ENCODE data around the gene RHBDF1.
"Not testable (repeated sequence)": the region's sequence is repeated elsewhere in the genome, so short reads cannot be mapped to it uniquely, and the experiment has no call there.

Gene RHBDF1

DNA sequence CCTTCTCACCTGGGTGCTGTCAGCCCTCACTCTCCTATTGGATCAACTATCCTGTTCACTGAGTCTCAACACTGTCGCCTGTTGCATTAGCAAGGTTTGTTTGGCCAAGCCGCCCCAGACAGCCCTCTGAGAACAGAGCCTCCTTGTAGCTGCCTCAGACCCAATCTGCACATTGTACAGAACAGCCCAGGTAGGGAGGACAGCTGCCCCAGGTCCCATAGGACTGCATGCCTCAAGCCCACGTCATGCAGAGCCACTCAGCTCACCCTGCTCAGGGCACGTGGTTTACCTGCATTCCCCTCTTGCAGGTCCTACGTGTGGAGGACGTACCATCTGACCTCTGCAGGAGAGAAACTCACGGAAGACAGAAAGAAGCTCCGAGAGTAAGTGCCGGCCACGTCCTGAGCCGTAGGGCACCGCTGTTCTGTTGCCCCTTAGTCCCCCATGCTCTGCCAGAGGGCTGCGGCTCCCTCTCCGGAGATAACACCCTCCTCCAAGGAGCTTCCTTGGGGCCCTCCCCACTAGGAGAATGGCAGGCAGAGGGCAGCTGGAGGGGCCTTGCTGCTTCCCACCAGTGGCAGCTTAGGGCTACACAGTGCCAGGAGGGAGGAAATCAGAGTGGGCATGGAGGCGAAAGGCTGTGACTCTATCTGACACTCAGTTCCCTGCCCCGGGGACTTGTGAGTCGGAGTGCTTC is 16.1 kb downstream of the RHBDF1 start:
- no peak for DNase-seq

DNA sequence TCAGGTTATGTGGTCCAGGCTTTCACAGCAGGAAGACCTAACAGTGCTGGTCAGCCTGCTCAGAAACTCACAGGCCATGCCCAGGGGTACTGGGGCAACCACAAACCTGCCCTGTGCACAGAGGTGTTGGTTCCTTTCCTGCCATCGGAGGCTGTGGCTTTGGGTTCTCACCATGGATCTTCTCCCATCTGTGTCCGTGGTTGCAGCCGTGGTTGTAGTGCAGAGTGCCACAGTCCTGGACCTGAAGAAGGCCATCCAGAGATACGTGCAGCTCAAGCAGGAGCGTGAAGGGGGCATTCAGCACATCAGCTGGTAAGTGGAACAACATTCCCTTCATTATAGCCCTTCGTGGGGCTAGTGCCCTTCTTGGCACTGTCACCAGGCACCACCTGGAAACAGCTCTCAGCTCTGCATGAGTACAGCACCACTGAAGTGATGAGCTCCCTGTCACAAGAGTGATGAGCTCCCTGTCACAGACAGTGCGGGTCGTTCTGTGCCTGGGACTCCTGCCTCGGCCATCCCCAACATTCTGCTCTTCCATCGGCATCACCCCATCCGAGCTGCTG is 16.8 kb downstream of the RHBDF1 start:
- DNase-seq, result no peak

DNA sequence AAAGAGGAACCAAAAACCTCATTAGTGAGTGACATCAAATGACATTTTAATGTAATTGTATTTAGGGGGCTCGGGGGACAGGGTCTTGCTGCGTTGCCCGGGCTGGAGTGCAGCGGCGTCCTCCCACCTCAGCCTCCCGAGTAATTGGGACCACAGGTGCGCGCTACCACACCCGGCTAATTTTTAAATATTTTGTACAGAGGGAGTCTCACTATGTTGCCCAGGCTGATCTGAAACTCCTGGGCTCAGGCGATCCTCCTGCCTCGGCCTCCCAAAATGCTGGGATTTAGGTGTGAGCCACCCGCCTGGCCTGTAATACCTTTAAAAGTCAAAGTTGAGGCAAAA is 18.2 kb downstream of the RHBDF1 start:
- no peak for DNase-seq

- peak; percentile 98 for DNase-seq
Measured at GRCh38 chr16:53346-54236, 18.8 kb downstream of the RHBDF1 start, which contains the start of the genes POLR3K and SNRNP25. TSS of gene POLR3K (minus strand) at chr16:53608. CDS start at chr16:53586, 22 bp downstream. TSS of gene SNRNP25 (plus strand) at chr16:53828. CDS start at chr16:54017, 189 bp downstream.

- DNase-seq, result no peak
Measured at GRCh38 chr16:50769-51591, 21.5 kb downstream of the RHBDF1 start.

DNA sequence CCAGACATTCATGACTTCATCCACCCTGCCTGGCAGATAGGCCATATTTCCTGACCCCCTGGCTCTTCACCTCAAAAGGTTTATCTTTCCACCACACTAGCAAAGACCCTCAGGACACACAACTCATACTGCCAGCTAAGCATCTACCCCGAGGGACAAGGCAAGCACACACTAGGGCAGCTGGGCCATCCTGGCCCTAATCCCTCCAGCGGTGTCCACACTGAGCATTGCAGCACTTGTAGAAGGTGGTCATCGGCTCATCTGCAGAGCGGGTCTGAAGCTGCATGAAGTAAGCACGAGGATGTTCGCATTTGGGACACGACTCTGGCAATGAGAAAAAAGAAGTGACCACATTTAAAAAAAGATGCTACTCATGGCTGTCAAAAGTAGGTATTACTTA is 25.2 kb downstream of the RHBDF1 start:
- no peak for DNase-seq

DNA sequence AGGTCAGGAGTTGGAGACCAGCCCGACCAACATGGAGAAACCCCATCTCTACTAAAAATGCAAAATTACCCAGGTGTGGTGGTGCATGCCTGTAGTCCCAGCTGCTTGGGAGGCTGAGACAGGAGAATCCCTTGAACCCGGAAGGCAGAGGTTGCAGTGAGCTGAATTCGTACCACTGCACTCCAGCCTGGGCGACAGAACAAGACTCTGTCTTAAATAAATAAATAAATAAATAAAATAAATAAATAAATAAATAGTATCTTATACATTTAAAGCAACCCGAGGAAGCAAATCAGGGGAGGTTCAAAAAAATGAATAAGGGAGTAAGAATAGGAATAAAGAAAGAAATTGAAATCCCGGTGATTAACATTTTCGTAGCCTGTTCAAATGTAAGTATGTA is 25.9 kb downstream of the RHBDF1 start:
- DNase-seq, result not testable (repeated sequence)

DNA sequence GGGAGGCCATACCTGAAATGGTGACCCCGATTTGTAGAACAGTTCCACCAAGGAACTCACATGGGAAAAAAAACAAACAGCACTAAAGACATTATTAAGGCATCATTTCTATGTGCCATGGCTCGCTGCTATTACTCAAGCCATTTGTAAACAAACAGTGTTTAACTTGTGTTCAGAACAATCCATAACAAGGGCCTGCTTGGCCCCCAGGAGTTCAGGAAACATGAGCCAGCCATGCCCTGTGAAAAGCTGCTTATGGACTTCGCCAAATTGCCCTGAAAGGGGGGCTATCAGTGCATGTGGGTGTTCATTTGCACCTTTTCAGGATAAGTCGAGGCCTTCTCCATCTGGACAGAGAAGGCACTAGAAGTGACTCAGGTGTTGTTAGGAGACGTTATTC is 27.0 kb downstream of the RHBDF1 start:
- no peak for DNase-seq

- no peak for DNase-seq
Measured at GRCh38 chr16:44655-45054, 27.8 kb downstream of the RHBDF1 start.

DNA sequence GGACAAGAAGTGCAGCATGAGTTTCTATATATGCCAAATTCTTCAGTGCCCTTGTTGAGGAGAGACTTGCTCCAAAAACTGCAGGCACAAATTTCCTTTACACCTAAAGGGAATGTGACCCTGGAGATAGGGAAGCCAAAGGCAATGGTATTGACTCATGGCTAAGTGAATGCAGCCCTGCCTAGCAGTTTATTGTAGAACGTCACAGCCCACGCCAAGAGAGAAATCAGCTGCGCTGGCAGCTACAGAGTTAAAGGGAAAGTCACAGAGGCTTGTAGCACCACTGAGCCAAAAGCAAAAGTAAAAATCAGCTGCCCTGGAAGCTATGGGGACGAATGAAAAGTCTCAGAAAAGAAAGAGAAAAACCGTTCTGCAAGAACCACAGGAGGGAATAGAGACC is 29.1 kb downstream of the RHBDF1 start:
- no peak for DNase-seq

GRCh38 chr16:42691-43090 is 29.7 kb downstream of the RHBDF1 start:
- DNase-seq, result no peak

GRCh38 chr16:42069-42457 is 30.4 kb downstream of the RHBDF1 start:
- DNase-seq, result no peak

DNA sequence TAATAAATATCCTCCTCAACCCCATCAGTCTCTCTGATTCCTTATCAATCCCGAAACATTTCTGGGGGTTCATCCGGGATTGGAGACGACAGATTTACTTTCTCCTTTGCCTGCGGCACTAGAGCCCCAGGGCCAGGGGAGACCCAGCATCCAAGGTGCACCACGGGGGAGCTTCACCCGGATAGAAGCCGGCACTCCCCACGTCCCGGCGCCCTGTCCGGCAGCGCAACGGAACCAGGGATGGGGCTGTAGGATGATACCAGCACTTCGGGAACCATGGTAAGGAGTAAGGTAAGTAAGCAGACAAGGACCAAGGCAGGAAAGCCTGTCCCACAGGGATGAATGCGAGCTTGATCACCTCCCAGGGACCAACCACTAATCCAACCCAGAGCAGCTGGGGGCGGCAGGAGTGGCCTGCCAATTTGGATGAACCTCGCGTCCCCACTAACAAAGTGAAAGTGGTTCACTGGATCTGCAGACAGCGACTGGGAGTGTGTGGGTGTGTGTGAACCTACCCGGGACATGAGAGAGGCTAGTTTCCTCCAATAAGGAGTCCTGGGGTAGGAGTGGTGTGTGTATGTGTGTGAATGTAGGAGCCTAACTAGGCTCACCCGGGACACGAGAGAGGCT is 30.9 kb downstream of the RHBDF1 start:
- DNase-seq, result no peak

- DNase-seq, result peak; percentile 70
Measured at GRCh38 chr16:38941-39892, 33.2 kb downstream of the RHBDF1 start.

GRCh38 chr16:38206-38605 is 34.2 kb downstream of the RHBDF1 start:
- DNase-seq, result not testable (repeated sequence)

DNA sequence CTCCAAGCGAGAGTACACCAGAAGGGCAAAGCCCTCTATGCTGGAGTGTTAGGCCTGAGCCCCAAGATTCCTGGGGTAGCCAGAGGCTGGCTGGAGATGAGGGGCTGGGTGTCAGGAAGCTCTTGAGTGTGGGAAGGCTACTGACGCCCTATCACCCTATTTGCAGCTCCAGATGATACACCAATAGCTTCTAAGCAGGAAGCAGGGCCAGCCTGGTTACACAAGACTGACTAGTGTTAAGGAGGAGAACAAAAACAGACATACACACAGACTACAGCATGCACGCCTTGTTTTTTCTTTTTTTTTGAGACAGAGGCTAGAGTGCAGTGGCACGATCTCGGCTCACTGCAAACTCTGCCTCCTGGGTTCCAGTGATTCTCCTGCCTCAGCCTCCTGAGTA is 34.9 kb downstream of the RHBDF1 start:
- DNase-seq, result no peak

GRCh38 chr16:36336-36984 is 36.0 kb downstream of the RHBDF1 start:
- DNase-seq, result no peak

GRCh38 chr16:35678-36305 is 36.6 kb downstream of the RHBDF1 start:
- DNase-seq, result no peak

GRCh38 chr16:35011-35677 is 37.3 kb downstream of the RHBDF1 start:
- no peak for DNase-seq

DNA sequence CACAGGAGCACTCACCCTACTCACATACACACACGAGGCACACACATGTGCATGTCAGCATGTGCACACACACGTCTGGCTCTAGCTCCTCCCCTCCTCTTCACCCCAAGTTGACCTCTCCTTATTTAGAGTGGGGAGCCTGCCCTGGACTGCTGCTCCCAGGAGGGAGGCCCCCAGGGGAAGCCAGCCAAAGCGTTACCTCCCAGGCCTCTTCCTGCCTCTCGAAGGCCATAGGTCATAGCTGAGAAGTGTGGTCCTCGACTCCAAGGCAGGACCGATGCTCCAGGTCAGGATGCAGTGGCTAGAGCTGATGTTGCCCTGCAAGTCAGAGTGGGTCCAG is 37.8 kb downstream of the RHBDF1 start:
- DNase-seq, result no peak
